IMR-90 (cell line): ENCODE data around the gene PLA2G3. TPM values are rescaled to one million over a fixed set of nuclear protein-coding genes. Genes with fewer than 3 reads are reported as not detected.

Experiments used
- polyA plus RNA-seq, 3 experiments: library from polyadenylated mRNA; depleted of rRNA; stranded (reverse); fragments of >200 nt; gene quantifications; 2 replicates each; pipeline ENCODE4 v1.2.3, GENCODE V29; 2012; ENCODE audit warnings: low replicate concordance in 1 of 3
- total RNA-seq: library from RNA; depleted of rRNA; stranded (reverse); fragments of >200 nt; gene quantifications from 2 replicates; pipeline ENCODE4 v1.2.3, GENCODE V29; 2012
- TF ChIP-seq, protein P1 (sequence below): fragments of 150-350 bp; IDR thresholded peaks from 2 replicates; pipeline ENCODE4 v1.6.1; 2017; ENCODE audit warnings: mild to moderate bottlenecking, antibody characterized with exemption, low read length, low read depth

The PLA2G3 gene
- total and polyA plus RNA-seq, 2 of the 4 experiments (the other 2 are of a cell fraction), result under 0.01 to 0.12 TPM

GRCh38 chr22:31100762-31101525 lies 39.4 kb downstream of the PLA2G3 start (continued):
- TF ChIP-seq, protein P1, sequence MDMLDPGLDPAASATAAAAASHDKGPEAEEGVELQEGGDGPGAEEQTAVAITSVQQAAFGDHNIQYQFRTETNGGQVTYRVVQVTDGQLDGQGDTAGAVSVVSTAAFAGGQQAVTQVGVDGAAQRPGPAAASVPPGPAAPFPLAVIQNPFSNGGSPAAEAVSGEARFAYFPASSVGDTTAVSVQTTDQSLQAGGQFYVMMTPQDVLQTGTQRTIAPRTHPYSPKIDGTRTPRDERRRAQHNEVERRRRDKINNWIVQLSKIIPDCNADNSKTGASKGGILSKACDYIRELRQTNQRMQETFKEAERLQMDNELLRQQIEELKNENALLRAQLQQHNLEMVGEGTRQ, result no peak
